HepG2 (cell line): Measurements from ENCODE around the gene CTNNBIP1. TPM values are rescaled to one million over a fixed set of nuclear protein-coding genes. Genes with fewer than 3 reads are reported as not detected.

Source experiments
- ATAC-seq: fragments of 200-7000 bp; cut with Tn5 transposase; 3 replicates; pipeline ENCODE4 v1.9.1; 2020; ENCODE audit warnings: mild to moderate bottlenecking, moderate library complexity
- BruUV-seq: library from RNA; stranded (reverse); fragments of 400-500 nt; replicated peaks from 2 replicates; lab custom pipeline; 2021; lab: Mats Ljungman, UMichigan
- CTCF ChIA-PET: fragments of 300-600 bp; formaldehyde crosslinking; extraction: SDS; loops from one replicate; lab custom pipeline; 2021; ENCODE audit warnings: low total read pairs, inconsistent platforms, low intra/inter-chr PET ratio; lab: Yijun Ruan, JAX
- POLR2A ChIA-PET: fragments of 350-600 bp; sonication (Branson Sonifier 250); formaldehyde crosslinking; loops from one replicate; lab custom pipeline; 2020; ENCODE audit warnings: antibody characterized with exemption, inconsistent platforms; lab: Yijun Ruan, JAX
- DNase-seq: peaks from one replicate; pipeline ENCODE4 v3.0.0-alpha.2; 2015; ENCODE audit warnings: low spot score
- FAIRE-seq: peaks from 3 replicates; lab custom pipeline; 2011; peaks lifted over from hg19 to GRCh38; lab: Jason Lieb, UNC
- H2AFZ ChIP-seq: one replicate; pipeline ENCODE4 v1.6.1; 2011; ENCODE audit warnings: low read length, inconsistent platforms
- H3K27ac ChIP-seq: fragments of 300-600 bp; 3 replicates; pipeline ENCODE4 v1.8.0; 2011; ENCODE audit warnings: mixed run types, mild to moderate bottlenecking, mixed read lengths, low read length, inconsistent platforms; ENCODE audit not compliant: insufficient read depth; ENCODE audit errors: extremely low read length
- H3K27me3 ChIP-seq, 2 experiments: fragments of 200-600 bp in 1 of 2; 2 replicates in 1 of 2; 3 replicates in 1 of 2; pipeline versions ENCODE4 v1.6.0 to v1.8.0; 2011; ENCODE audit warnings: low read length in 2 of 2, mild to moderate bottlenecking in 2 of 2, moderate library complexity in 2 of 2, inconsistent platforms in 1 of 2; ENCODE audit not compliant: insufficient read depth in 2 of 2, control insufficient read depth in 1 of 2
- H3K36me3 ChIP-seq, 2 experiments: fragments of 200-600 bp in 1 of 2; replicated peaks in 1 of 2; 2 replicates in 1 of 2; 3 replicates in 1 of 2; pipeline versions ENCODE4 v1.5.1 to v1.8.0; 2011; ENCODE audit warnings: low read length in 2 of 2, inconsistent platforms in 1 of 2; ENCODE audit not compliant: insufficient read depth in 2 of 2, control insufficient read depth in 1 of 2
- H3K4me1 ChIP-seq: 2 replicates; pipeline ENCODE4 v1.5.1; 2012; ENCODE audit warnings: low read length, inconsistent platforms; ENCODE audit not compliant: insufficient read depth
- H3K4me2 ChIP-seq: 2 replicates; pipeline ENCODE4 v1.6.0; 2011; ENCODE audit warnings: low read depth, low read length, inconsistent platforms
- H3K4me3 ChIP-seq, 3 experiments: fragments of 200-600 bp in 1 of 3; sonication (generic), shearing (Covaris generic) in 1 of 3; replicated peaks in 1 of 3; 2 replicates each; pipeline ENCODE4 v1.5.1; 2011 to 2016; ENCODE audit warnings: low read length in 3 of 3, inconsistent platforms in 2 of 3, low read depth in 2 of 3, mild to moderate bottlenecking in 2 of 3, control low read depth in 1 of 3, mixed read lengths in 1 of 3; ENCODE audit not compliant: insufficient read depth in 1 of 3
- H3K79me2 ChIP-seq: one replicate; pipeline ENCODE4 v1.6.1; 2011; ENCODE audit warnings: low read length, inconsistent platforms; ENCODE audit not compliant: insufficient read depth
- H3K9ac ChIP-seq: 2 replicates; pipeline ENCODE4 v1.6.0; 2011; ENCODE audit warnings: mild to moderate bottlenecking, low read depth, low read length, inconsistent platforms; ENCODE audit not compliant: insufficient read depth
- H3K9me3 ChIP-seq: 2 replicates; pipeline ENCODE4 v1.5.1; 2012; ENCODE audit warnings: mild to moderate bottlenecking, low read length
- H4K20me1 ChIP-seq: 2 replicates; pipeline ENCODE4 v1.6.0; 2011; ENCODE audit warnings: inconsistent platforms, mild to moderate bottlenecking, low read length, moderate library complexity; ENCODE audit not compliant: insufficient read depth
- FOXO4 ChIP-seq: sonication (generic); formaldehyde crosslinking; conservative IDR thresholded peaks from 2 replicates; pipeline ENCODE4 v1.8.1; 2023; ENCODE audit warnings: missing genetic modification reagents
- GTF3A ChIP-seq: sonication (generic); formaldehyde crosslinking; conservative IDR thresholded peaks from 2 replicates; pipeline ENCODE4 v1.4.0; 2020; ENCODE audit warnings: mild to moderate bottlenecking, missing genetic modification reagents
- MED1 ChIP-seq: sonication (generic); formaldehyde crosslinking; IDR thresholded peaks from 2 replicates; pipeline ENCODE4 v1.4.0; 2020; ENCODE audit warnings: missing genetic modification reagents
- MYC ChIP-seq: sonication (generic); formaldehyde crosslinking; IDR thresholded peaks from 2 replicates; pipeline ENCODE4 v1.9.0; 2021; ENCODE audit warnings: missing genetic modification reagents, borderline replicate concordance
- NCOA1 ChIP-seq: sonication (generic); formaldehyde crosslinking; IDR thresholded peaks from 2 replicates; pipeline ENCODE4 v1.9.0; 2021; ENCODE audit warnings: missing genetic modification reagents
- PAWR ChIP-seq: sonication (generic); formaldehyde crosslinking; IDR thresholded peaks from 2 replicates; pipeline ENCODE4 v1.4.0; 2020; ENCODE audit warnings: missing genetic modification reagents, mild to moderate bottlenecking, borderline replicate concordance
- SALL2 ChIP-seq: sonication (generic); formaldehyde crosslinking; IDR thresholded peaks from 2 replicates; pipeline ENCODE4 v1.8.1; 2023; ENCODE audit warnings: mild to moderate bottlenecking, missing genetic modification reagents, inconsistent platforms
- SIN3A ChIP-seq: IDR thresholded peaks from 2 replicates; pipeline ENCODE4 v1.6.1; 2011; ENCODE audit warnings: low read depth, mild to moderate bottlenecking, control low read depth, low read length, borderline replicate concordance
- SNRNP70 ChIP-seq: fragments of 200-400 bp; formaldehyde crosslinking; IDR thresholded peaks from 2 replicates; pipeline ENCODE4 v1.6.1; 2017; ENCODE audit warnings: mild to moderate bottlenecking, low read depth, low read length, moderate library complexity
- SOX13 ChIP-seq, 3 experiments: fragments of 450-650 bp in 1 of 3; sonication (generic) in 1 of 3; formaldehyde crosslinking in 1 of 3; IDR thresholded peaks in 2 of 3; conservative IDR thresholded peaks in 1 of 3; 2 replicates each; pipeline versions ENCODE4 v1.5.0 to v1.6.1; 2016 to 2020; ENCODE audit warnings: antibody characterized with exemption in 1 of 3, mild to moderate bottlenecking in 1 of 3, missing compliant biosample characterization in 1 of 3, missing genetic modification reagents in 1 of 3, moderate library complexity in 1 of 3
- SOX5 ChIP-seq: IDR thresholded peaks from 2 replicates; pipeline ENCODE4 v1.6.1; 2016; ENCODE audit warnings: borderline replicate concordance
- TEAD3 ChIP-seq: optimal IDR thresholded peaks from 2 replicates; pipeline ENCODE3; 2016; ENCODE audit warnings: borderline replicate concordance
- ZBTB3 ChIP-seq: sonication (generic); formaldehyde crosslinking; IDR thresholded peaks from 2 replicates; pipeline ENCODE4 v1.4.0; 2020; ENCODE audit warnings: low read depth, mild to moderate bottlenecking, moderate library complexity, missing genetic modification reagents, borderline replicate concordance
- ZFP41 ChIP-seq: sonication (generic); formaldehyde crosslinking; IDR thresholded peaks from 2 replicates; pipeline ENCODE4 v1.4.0; 2020; ENCODE audit warnings: mild to moderate bottlenecking, missing genetic modification reagents, borderline replicate concordance
- ZFYVE20 ChIP-seq: sonication (generic); formaldehyde crosslinking; IDR thresholded peaks from 2 replicates; pipeline ENCODE4 v1.8.0; 2023; ENCODE audit warnings: low read depth, mild to moderate bottlenecking, moderate library complexity, missing genetic modification reagents, borderline replicate concordance
- ZMYM4 ChIP-seq: sonication (generic); formaldehyde crosslinking; IDR thresholded peaks from 2 replicates; pipeline ENCODE4 v1.8.1; 2023; ENCODE audit warnings: mild to moderate bottlenecking, missing genetic modification reagents
- ZNF264 ChIP-seq: sonication (generic); formaldehyde crosslinking; IDR thresholded peaks from 2 replicates; pipeline ENCODE4 v1.4.0; 2020; ENCODE audit warnings: missing genetic modification reagents
- ZNF292 ChIP-seq: sonication (generic); formaldehyde crosslinking; IDR thresholded peaks from 2 replicates; pipeline ENCODE4 v1.8.1; 2022; ENCODE audit warnings: mild to moderate bottlenecking, low read depth, missing genetic modification reagents, borderline replicate concordance
- ZNF883 ChIP-seq: sonication (generic); formaldehyde crosslinking; IDR thresholded peaks from 2 replicates; pipeline ENCODE4 v1.5.1; 2020; ENCODE audit warnings: mild to moderate bottlenecking, missing genetic modification reagents; ENCODE audit errors: not compliant biosample characterization
- WGBS: methylation state at CpG from one replicate; pipeline ENCODE4 v1.1.6; 2017; ENCODE audit warnings: low lambda C conversion rate; 5-methylcytosine and 5-hydroxymethylcytosine counted together
- in situ Hi-C: cut with HindIII; loops from 2 replicates; pipeline ENCODE4 v1.10.0; 2017; ENCODE audit warnings: low pct_unique_long_range_greater_than_20kb; ENCODE audit not compliant: extremely low pct_ligation_motif_present
- intact Hi-C: fragments of 100-400 bp; cut with micrococcal nuclease; formaldehyde crosslinking; loops from one replicate; pipeline ENCODE4 v1.10.0; 2022; ENCODE audit not compliant: unreplicated experiment
- polyA plus RNA-seq, 8 experiments: library from polyadenylated mRNA; depleted of rRNA in 3 of 8; stranded (reverse) in 7 of 8; unstranded in 1 of 8; fragments of >200 nt; fragmentation: Illumina TruSeq in 4 of 8; extraction: Trizol in 4 of 8; gene quantifications; 2 replicates each; pipeline versions ENCODE4 v1.2.1 to v1.2.3, GENCODE V29; 2011 to 2016; ENCODE audit warnings: low read depth in 4 of 8, missing spikeins in 1 of 8, mixed read lengths in 1 of 8; ENCODE audit not compliant: insufficient read depth in 1 of 8
- total RNA-seq, 5 experiments: library from RNA; depleted of rRNA; stranded (reverse); fragments of >200 nt; fragmentation: Illumina TruSeq; extraction: Trizol; gene quantifications; 2 replicates each; pipeline ENCODE4 v1.2.3, GENCODE V29; 2016; ENCODE audit warnings: low read depth in 1 of 5

The CTNNBIP1 gene
- total and polyA plus RNA-seq, 2 of the 13 experiments (the other 11 are each of a cell fraction or from before 2014, with no cell fraction given): 71.7 to 83.0 TPM

- no peak for TF ChIP-seq SALL2 (CRISPR knock-in tag)
- peak; percentile 25; the same call in 1 of the 2 replicates for TF ChIP-seq MED1 (CRISPR knock-in tag)
- TF ChIP-seq ZNF292 (CRISPR knock-in tag): 0 out of 2 replicates have a peak, but pooled peaks have one; percentile 21
- TF ChIP-seq TEAD3 (CRISPR knock-in tag): peak; percentile 14
- TF ChIP-seq, all 625 proteins: peak for 9
Measured at GRCh38 chr1:9927259-9927658, 17.2 kb upstream of the CTNNBIP1 start (continued).

GRCh38 chr1:9922342-9922741 is 12.3 kb upstream of the CTNNBIP1 start:
- ChIA-PET CTCF (no interaction called here), POLR2A (interaction anchor here (1.2 kb wide), 1 partner anchor 12 kb away, joined by 4 read pairs; the partner anchor contains the start of gene CTNNBIP1)
- H3K79me2 ChIP-seq: no peaks in the 10 kb centered on the region
- no peak overlapping the region for H3K4me2 ChIP-seq
- peaks cover 25% of the 10 kb centered on the region for H3K4me1 ChIP-seq
- ATAC-seq: no peak
- H3K9me3 ChIP-seq: no peaks in the 10 kb centered on the region
- no peak overlapping the region for H2AFZ ChIP-seq
- 94% methylated on average over 5 of the region's 5 CpGs for WGBS
- H3K9ac ChIP-seq: no peak overlapping the region
- in situ Hi-C loops: no loop called here
- no peak overlapping the region for H3K4me3 ChIP-seq
- H3K27me3 ChIP-seq: no peaks in the 10 kb centered on the region
- intact Hi-C loops: no loop called here
- FAIRE-seq: no peak
- no peak for DNase-seq
- H4K20me1 ChIP-seq: no peaks in the 10 kb centered on the region
- no peaks in the 10 kb centered on the region for H3K36me3 ChIP-seq
- BruUV-seq: no TSS peak
- H3K27ac ChIP-seq: no peak overlapping the region
- TF ChIP-seq ZNF264 (CRISPR knock-in tag): no peak
- TF ChIP-seq PAWR (CRISPR knock-in tag): no peak
- no peak for TF ChIP-seq GTF3A
- no peak for TF ChIP-seq SNRNP70
- no peak for TF ChIP-seq ZMYM4
- no peak for TF ChIP-seq ZFYVE20 (CRISPR knock-in tag)
- TF ChIP-seq MYC (CRISPR knock-in tag): no peak
- TF ChIP-seq NCOA1: no peak
- no peak for TF ChIP-seq ZNF883
- no peak for TF ChIP-seq SOX5
- TF ChIP-seq ZBTB3 (CRISPR knock-in tag): no peak
- TF ChIP-seq ZFP41: no peak
- no peak for TF ChIP-seq SIN3A
- no peak for TF ChIP-seq SOX13 (IDR thresholded peaks at IDR 0.05)
- TF ChIP-seq SOX13 (CRISPR knock-in tag; conservative IDR thresholded peaks at IDR 0.05 in 1 of 2, IDR thresholded peaks at IDR 0.05 in 1 of 2): no peak
- TF ChIP-seq FOXO4 (CRISPR knock-in tag): no peak
